CD4-positive, alpha-beta T cell treated with Interleukin-6 for 4 hours (primary cell): Measurements from ENCODE around the gene HERC2.

Experiments
- DNase-seq: peaks from one replicate; pipeline ENCODE4 v3.0.0-alpha.2; 2020; ENCODE audit warnings: mixed read lengths

HERC2 gene

GRCh38 chr15:28109626-28110455 lies 212.1 kb downstream of the HERC2 start:
- no peak for DNase-seq

GRCh38 chr15:28107904-28108275 lies 214.1 kb downstream of the HERC2 start:
- no peak for DNase-seq

GRCh38 chr15:28107111-28107903 lies 214.7 kb downstream of the HERC2 start:
- DNase-seq, result no peak

GRCh38 chr15:28106294-28107110 lies 215.5 kb downstream of the HERC2 start:
- DNase-seq, result peak; percentile 25

GRCh38 chr15:28105793-28106192 lies 216.2 kb downstream of the HERC2 start:
- no peak for DNase-seq

GRCh38 chr15:28105224-28105791 lies 216.7 kb downstream of the HERC2 start:
- no peak for DNase-seq

- DNase-seq, result no peak
Measured at GRCh38 chr15:28104326-28104725, 217.7 kb downstream of the HERC2 start.

- no peak for DNase-seq
Measured at GRCh38 chr15:28103831-28104230, 218.1 kb downstream of the HERC2 start.

- DNase-seq, result no peak
Measured at GRCh38 chr15:28101983-28102441, 220.0 kb downstream of the HERC2 start.

- DNase-seq, result no peak
Measured at GRCh38 chr15:28101201-28101600, 220.8 kb downstream of the HERC2 start.

- DNase-seq, result no peak
Measured at GRCh38 chr15:28100516-28101195, 221.3 kb downstream of the HERC2 start.

GRCh38 chr15:28099555-28100140 lies 222.3 kb downstream of the HERC2 start:
- no peak for DNase-seq

GRCh38 chr15:28098766-28099554 lies 223.0 kb downstream of the HERC2 start, which contains the start of gene OCA2:
Gene OCA2 (minus strand): TSS chr15:28099315. CDS start chr15:28081874, 17,441 bp downstream.
- DNase-seq, result peak; percentile 52

GRCh38 chr15:28098360-28098765 lies 223.6 kb downstream of the HERC2 start:
- no peak for DNase-seq

GRCh38 chr15:28097656-28098359 lies 224.2 kb downstream of the HERC2 start:
- no peak for DNase-seq

GRCh38 chr15:28096670-28097431 lies 225.1 kb downstream of the HERC2 start:
- DNase-seq, result no peak

GRCh38 chr15:28096411-28096669 lies 225.6 kb downstream of the HERC2 start:
- DNase-seq, result no peak

- DNase-seq, result peak; percentile 39
Measured at GRCh38 chr15:28094732-28095521, 227.1 kb downstream of the HERC2 start.
